ENCODE results near the gene LYZL4. TPM values are rescaled to one million over a fixed set of nuclear protein-coding genes. Genes with fewer than 3 reads are reported as not detected.

LYZL4 gene, protein sequence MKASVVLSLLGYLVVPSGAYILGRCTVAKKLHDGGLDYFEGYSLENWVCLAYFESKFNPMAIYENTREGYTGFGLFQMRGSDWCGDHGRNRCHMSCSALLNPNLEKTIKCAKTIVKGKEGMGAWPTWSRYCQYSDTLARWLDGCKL
- not detected for polyA plus RNA-seq (2012; ENCODE audit: insufficient read depth, insufficient read length)

DNA sequence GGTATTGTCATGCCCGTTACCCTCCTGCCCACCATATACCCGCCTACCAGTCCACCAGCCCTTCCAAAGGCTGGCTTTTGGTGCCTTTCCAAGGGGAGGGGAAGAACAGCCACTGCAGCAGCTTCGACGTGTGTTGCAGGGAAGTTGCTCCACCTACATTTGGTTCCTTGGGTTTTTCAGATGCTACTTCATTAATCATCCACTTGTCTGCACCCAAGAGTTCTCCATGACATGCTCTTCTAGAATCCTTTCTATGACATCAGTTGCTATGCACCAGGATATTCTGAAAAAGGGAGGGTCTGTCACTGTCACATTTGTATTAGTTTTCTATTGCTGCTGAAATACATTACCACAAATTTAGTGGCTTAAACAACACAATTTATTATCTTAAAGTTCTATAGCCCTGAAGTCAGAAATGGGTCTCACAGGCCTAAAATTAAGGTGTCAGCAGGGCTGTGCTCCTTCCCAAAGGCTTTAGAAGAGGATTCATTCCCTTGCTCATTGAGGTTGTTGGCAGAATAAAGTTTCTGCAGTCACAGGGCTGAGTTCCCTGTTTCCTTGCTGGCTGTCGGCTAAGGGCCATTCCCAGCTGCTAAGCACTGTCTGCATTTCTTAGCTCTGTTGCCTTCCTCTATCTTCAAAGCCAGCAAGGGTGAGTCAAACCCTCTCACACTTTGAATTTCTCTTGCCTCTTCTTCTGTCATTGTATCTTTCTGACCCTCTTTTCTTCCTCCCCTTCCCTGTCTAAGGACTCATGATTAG, at the start of gene LYZL4:
Gene LYZL4, minus strand, starts transcription at position 241 of the 762 bp plus-strand sequence. CDS start 3,359 bp downstream, outside the sequence.
- no peak for DNase-seq (ENCODE audit: low read depth, low spot score)
- H3K4me3 ChIP-seq (ENCODE audit: low read length): no peak within 1 kb of the TSS

DNA sequence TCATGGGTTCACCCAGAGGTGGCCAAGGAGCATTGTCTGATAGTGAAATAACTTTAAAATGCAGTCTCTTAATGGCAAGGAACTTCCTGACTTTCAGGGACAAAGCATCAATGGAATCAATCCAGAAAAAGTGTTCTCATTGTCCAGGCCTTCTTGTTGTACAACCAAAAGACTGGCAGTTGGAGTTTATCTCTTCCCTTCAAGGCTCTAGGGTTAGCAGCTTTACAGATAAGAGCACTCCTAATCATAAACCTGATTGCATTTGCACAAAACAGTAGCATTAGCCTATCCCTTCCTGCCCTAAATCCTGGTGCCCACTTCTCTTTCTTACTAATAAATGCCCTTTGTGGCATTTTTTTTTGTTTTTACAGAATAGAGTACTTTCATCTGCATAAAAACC, 48.7 kb upstream of the LYZL4 start:
- H3K4me3 ChIP-seq (ENCODE audit: low read length): no peak overlapping the region
- DNase-seq (ENCODE audit: low read depth, low spot score): no peak

DNA sequence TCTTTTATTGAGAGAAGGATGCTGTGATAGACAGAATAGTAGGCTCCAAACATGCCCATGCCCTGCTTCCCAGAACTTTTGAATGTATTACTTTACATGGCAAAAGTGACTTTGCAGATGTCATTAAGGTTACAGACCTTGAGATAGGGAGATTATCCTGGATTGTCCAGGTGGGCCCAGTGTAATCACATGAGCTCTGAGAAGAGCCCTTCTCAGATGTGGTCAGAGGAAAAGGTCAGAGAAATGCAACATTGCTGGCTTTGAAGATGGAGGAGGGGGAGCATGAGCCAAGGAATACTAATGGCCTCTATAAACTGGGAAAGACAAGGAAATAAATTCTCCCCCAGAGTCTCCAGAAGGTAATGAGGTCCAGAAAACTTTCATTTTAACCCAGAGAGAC, 45.8 kb upstream of the LYZL4 start:
- H3K4me3 ChIP-seq (ENCODE audit: low read length): no peak overlapping the region
- no peak for DNase-seq (ENCODE audit: low read depth, low spot score)

DNA sequence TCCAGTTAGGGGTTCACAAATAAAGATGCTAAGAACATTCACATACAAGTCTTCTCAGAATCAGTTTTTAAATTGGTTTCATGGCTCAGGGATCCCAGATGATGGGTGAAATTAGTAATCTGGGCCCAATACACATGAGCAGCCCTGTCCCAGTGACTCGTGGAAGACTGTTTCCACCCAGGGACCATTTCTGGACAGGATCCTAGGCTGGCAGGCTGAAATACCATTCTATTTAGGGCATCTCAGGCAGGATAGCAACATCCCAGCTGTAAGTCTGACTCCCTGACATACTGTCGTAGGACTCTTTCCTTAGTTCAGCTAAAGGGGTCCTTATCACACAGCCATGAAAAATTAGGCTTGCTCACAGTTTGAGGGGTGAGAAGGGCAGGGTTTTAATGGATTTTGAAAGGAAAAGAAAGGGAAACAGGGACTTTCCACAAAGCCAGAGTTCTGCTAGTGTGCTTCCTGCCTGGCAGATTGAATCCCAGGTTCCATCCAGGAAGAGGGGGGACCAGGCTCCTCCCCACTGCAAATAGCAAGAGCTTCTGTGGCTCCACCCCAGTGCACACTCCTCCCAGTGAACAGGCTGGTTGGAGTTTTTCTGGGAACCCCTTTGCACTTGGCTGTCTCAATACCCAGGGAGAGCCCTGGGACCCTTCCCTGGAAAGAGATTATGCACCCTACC, 41.3 kb upstream of the LYZL4 start:
- no peak overlapping the region for H3K4me3 ChIP-seq (ENCODE audit: low read length)
- no peak for DNase-seq (ENCODE audit: low read depth, low spot score)

DNA sequence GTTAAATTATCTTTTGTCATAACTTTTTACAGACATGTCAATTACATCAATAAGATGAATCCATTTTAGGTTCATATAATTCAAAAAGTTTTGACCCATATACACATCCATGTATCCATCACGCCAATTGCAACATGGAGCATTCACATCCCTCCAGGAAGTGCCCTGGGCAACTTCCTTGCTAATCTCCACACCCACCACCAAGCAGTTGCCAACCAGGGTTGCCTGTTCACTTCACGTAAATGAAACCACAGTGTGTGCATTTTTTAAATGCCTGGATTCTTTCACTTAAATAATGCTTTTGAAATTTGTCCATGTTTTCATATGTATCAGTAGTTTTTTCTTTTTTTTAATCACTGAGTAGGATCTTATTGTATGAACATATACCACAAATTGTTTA, 40.7 kb upstream of the LYZL4 start:
- no peak for DNase-seq (ENCODE audit: low read depth, low spot score)
- no peak overlapping the region for H3K4me3 ChIP-seq (ENCODE audit: low read length)

DNA sequence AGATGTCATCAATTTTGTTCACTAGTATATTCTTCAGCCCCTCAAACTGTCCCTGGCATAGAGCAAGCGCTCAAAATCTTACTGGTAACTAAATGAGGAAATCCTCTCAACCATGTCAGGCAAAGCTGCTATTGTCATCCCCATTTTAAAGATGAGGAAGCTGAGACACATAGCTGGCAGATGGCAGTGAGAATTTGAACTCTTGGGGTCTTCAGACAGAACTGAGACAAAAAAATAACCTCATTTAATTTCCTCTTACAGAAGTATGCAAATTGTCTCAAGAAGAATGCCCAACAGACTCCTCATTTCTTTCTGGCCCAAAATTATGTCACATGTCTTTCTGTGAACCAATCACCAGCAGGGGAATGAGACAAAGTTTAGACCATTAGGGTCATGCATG, 40.2 kb upstream of the LYZL4 start:
- no peak for DNase-seq (ENCODE audit: low read depth, low spot score)
- no peak overlapping the region for H3K4me3 ChIP-seq (ENCODE audit: low read length)

DNA sequence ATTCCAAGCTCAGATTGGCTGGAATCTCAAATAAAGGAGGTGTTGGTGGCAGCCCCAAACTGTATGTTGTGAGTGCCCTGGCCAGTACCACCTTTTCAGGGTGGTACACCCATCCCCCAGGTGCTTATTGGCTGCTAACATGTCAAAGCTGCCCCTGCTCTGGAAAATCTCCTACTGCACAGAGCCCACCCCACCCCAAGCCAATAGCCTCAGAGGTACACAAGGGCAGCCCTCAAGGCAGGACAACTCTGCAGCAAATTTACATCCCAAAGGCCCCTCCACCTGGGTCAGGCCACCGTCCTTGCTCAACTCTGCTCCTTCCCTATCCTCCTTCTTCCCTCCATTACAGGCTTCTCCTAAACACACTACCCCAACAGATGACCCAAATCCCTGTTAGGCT, 37.1 kb upstream of the LYZL4 start:
- DNase-seq (ENCODE audit: low read depth, low spot score): no peak
- no peak overlapping the region for H3K4me3 ChIP-seq (ENCODE audit: low read length)

DNA sequence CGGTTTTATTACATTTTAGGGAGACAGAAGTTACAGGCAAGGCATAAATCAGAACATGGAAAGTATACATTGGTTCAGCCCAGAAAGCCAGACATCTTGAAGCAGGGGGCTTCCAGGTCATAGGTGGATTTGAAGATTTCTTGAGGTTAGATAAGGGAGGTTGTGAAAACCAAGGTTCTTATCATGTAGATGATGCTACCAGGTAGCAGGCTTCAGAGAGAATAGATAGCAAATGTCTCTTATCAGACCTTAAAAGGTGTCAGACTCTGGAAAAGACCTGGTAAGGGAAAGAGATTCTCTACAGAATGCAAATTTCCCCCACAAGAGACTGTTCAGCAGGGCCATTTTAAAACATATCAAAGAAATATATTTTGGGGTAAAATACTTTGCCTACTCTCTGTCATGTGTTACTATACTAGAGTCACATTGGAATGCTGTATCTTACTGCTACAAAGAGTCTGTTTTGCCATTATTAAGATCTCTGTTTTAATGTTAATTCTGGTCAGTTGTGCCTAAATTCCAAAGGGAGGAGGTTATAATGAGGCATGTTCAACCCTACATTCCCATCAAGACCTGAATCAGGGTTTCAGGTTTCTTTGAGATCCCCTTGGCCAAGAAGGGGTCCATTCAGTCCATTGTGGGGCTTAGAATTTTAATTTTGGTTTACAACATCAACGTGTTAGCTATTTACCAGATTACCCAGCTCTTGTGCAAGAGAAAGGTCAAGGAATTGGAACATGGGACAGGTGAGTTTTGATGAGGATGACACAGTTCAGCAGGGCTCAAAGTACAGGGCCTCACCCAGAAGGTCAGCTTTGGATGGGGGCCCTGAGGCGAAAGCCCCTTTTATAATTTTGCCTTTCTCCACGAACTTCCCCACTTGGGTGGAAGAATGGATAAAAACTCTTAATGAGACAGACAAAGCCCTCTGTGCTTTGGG, 36.0 kb upstream of the LYZL4 start:
- H3K4me3 ChIP-seq (ENCODE audit: low read length): no peak overlapping the region
- DNase-seq (ENCODE audit: low read depth, low spot score): no peak

DNA sequence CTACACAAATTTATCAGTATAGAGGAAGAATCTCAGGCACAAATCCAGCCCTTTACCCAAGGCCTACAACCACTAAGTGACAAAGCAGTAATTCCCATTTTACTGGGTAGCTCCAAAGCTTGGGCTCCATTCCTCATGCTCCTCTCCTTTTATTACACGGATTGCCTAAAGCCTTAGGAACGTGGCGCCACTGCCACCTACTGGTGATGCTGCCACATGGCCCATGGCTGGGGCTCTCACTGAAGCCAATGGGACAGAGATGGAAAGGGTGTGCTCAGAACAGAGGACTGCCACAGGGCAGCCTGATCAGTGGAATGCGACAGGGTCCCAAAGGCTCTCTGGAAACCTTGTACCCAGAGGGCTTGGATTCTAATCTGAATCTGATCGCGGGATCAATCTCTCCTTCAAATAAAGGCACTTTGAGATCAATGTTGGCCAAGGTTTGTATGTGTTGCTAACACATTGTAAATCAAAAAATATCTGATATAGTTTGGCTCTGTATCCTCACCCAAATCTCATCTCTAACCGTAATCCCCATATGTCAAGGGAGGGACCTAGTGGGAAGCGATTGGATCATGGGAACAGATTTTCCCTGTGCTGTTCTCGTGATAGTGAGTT, 33.5 kb upstream of the LYZL4 start:
- no peak overlapping the region for H3K4me3 ChIP-seq (ENCODE audit: low read length)
- DNase-seq (ENCODE audit: low read depth, low spot score): peak; percentile 51

DNA sequence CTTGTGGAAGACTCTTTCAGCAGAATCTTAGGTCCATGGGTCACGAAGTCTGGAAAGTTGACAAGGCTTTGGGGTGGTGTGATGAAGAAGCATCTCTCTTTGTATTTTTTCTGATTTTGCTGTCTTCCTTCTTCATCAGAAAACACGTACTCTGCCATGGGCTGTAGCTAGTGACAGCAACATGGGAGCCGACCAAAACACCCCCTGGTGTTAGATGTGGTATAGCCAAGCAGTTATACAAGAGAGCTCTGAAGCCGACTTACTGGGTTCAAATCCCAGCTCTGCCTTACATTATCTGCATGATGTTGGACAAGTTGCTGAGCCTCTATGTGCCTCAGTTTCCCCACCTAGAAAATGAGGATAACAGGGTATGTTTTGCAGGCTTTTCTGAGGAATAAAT, 32.9 kb upstream of the LYZL4 start:
- peak; percentile 9 for DNase-seq (ENCODE audit: low read depth, low spot score)
- no peak overlapping the region for H3K4me3 ChIP-seq (ENCODE audit: low read length)

DNA sequence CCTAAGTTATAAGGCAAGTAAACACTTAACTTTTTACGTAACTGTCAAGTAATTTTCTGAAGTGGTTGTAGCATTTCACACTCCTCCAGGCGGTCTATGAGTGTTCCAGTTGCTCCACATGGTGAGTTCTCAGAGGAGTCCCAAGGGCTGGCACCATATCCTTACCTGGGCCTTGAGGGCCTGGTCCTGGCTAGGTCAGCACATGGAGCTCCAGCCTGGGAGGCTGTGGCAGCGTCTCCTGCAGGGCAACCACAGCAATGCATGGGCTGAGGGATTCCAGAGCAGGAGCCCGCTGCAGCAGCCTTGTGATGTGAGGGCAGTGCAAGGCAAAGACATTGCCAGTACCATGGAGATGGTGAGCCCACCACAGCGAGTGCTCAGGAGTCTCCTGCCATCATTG, 32.2 kb upstream of the LYZL4 start:
- DNase-seq (ENCODE audit: low read depth, low spot score): no peak

DNA sequence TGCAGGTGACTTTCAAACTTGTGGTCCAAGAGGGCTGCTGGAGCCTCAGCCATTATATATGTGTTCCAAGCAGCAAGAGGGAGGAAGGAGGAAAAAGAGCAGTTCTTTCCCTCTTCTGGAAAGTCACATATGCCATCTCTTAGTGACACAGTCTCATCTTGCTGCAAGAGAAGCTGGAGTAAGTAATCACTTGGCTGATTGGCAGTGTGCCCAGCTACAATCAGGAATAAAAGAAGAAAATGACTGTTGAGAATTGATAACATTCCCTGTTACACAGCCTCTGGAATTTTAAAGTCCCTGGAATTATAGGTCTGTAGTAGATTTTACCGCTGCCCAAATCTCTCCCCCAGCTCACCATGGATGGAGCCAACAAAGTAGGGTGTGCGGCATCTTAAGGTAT, 31.4 kb upstream of the LYZL4 start:
- H3K4me3 ChIP-seq (ENCODE audit: low read length): no peak overlapping the region
- no peak for DNase-seq (ENCODE audit: low read depth, low spot score)

More for the DNA sequence above, 32.2 kb upstream of the LYZL4 start:
- H3K4me3 ChIP-seq (ENCODE audit: low read length): no peak overlapping the region

DNA sequence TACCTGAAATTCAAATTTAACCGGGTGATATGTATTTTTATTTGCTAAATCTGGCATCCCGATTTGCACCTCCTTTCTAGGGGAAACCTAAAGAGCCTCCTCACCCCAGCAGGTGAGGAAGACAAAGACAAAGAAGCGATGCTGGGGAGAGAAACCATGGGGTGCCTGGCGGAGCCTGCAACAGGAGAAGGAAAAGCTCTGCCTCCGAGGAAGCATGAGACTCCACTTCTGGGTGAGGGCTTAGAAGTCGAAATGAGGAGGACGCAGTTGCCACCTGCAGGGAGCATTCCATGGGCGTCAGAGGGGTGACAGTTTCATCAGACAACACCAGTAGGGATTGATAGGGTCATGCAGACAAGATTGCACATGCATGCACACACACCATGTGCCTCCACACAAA, 30.5 kb upstream of the LYZL4 start:
- no peak for DNase-seq (ENCODE audit: low read depth, low spot score)
- no peak overlapping the region for H3K4me3 ChIP-seq (ENCODE audit: low read length)

DNA sequence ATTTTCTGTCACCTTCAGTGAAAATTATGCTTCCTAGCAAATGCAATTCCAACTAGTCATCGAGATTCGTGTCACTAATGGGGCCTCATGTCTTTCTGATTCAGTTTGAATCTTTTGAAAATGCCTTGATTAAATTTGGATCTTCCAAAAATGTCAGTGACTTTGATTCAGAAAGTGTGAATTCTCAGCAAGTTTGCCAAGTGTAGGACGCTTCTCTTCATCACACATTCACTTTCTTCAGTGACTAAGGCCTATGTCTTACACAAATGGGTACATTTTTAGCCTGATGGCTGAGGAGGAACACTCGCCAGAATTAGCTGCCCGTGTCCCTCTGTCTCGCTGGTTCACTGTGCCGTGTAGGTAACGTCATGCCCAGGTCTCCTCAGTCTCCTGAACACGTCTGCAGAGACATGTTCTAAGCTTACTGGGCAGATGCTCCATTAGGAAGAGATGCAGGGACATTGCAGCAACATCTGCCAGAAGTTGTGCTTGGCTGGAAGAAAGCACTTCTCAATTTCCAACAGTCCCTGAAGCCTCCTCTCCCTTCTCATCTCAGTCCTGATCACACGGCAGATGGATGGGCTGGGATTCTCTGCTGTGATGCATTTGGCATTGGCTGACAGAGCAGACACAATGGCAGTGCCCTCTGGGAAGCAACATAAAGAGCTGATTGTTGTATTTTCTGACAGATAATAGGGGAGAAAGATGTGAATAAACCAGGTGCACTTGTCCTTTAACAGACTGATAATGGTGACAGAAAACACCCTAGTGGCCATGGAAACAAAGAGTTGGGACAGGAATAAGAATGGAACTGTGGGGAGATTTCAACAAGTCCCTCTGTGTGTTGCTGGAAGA, 29.1 kb upstream of the LYZL4 start:
- H3K4me3 ChIP-seq (ENCODE audit: low read length): no peak overlapping the region
- no peak for DNase-seq (ENCODE audit: low read depth, low spot score)

DNA sequence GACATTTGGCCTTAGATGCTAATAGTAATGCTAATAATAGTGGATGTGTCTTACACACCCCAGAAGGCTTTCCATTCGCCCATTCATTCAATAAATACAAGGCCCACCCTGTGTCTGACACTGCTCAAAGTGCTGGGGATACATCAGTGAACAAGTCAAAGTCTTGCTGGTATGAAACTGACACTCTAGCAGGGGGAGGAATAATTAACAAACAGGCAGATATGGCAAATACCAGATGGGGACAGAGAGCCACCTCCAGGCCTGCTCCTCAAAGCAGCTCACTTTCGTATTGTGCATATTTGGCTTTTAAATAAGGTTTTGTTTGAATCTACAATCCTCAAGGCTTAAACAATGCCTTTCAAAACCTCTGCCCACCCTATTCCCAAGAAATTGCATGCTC, 28.3 kb upstream of the LYZL4 start:
- no peak for DNase-seq (ENCODE audit: low read depth, low spot score)
- H3K4me3 ChIP-seq (ENCODE audit: low read length): no peak overlapping the region

DNA sequence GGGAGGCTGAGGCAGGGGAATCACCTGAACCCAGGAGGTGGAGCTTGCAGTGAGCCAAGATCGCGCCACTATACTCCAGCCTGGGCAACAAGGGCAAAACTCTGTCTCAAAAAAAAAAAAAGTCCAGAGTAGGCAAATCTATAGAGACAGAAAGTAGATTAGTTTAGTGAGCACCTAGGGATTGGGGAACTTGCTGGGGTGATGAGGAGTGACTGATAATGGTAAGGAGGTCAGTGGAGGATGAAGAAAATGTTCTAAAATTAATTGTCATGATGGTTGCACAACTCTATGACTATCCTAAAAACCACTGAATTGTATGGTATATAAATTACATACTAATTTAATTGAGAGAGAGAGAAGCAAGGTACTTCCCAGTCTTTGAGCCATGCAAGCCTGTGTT, 27.8 kb upstream of the LYZL4 start:
- H3K4me3 ChIP-seq (ENCODE audit: low read length): no peak overlapping the region
- no peak for DNase-seq (ENCODE audit: low read depth, low spot score)

DNA sequence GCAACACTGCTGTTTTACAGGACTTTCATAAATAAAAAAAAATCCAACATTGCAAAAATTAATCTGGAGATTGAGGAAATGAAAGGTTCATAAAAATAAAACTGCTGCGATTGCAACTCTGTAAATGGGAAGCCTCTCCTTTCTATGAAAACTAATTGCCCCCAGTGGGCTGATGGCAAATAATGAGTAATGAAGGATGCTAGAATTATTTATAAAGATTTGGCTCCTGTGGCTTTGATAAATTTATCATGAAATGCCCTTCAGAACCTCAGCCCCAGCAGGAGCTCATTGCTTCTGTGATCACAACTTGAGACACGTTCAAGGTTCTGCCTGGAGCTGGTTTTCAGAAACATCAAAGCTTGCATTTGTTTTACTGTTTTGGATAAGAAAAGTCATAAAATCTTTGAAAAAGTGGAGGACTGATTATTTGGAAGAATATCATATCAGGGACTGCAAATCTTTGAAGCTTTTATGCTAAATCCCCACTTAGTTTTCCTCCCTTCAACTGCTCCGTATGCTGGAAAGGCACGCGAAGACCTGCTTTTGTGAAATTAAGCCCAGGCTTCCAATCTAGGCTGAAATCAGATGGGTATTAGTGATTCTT, 24.5 kb upstream of the LYZL4 start:
- no peak for DNase-seq (ENCODE audit: low read depth, low spot score)
- H3K4me3 ChIP-seq (ENCODE audit: low read length): no peak overlapping the region

DNA sequence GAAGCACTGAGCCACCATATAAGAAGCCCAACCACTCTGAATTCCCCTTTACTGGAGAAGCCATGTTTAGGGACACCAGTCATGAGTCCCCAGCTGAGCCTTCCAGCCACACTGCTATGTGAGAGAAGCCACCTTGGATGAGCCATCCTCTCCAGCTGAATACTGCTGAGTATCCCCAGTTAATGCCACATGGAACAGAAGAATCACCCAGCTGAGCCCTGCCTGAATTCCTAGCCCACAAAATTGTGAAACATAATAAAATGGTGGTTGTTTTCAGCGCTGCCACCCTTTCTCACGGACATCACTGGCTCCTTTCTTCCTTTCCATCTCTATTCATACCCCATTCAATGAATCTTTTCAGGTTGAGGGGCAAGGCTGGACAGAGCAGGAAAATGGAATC, 22.1 kb upstream of the LYZL4 start:
- DNase-seq (ENCODE audit: low read depth, low spot score): no peak
- H3K4me3 ChIP-seq (ENCODE audit: low read length): no peak overlapping the region
